ENCODE measurements around the gene SYDE2. TPM values are rescaled to one million over a fixed set of nuclear protein-coding genes. Genes with fewer than 3 reads are reported as not detected.
"Not testable (repeated sequence)": the region's sequence is repeated elsewhere in the genome, so short reads cannot be mapped to it uniquely, and the experiment has no call there.

SYDE2 gene
- total and polyA plus RNA-seq, 2 experiments from 2014 or later: 5.5 to 14.9 TPM

DNA sequence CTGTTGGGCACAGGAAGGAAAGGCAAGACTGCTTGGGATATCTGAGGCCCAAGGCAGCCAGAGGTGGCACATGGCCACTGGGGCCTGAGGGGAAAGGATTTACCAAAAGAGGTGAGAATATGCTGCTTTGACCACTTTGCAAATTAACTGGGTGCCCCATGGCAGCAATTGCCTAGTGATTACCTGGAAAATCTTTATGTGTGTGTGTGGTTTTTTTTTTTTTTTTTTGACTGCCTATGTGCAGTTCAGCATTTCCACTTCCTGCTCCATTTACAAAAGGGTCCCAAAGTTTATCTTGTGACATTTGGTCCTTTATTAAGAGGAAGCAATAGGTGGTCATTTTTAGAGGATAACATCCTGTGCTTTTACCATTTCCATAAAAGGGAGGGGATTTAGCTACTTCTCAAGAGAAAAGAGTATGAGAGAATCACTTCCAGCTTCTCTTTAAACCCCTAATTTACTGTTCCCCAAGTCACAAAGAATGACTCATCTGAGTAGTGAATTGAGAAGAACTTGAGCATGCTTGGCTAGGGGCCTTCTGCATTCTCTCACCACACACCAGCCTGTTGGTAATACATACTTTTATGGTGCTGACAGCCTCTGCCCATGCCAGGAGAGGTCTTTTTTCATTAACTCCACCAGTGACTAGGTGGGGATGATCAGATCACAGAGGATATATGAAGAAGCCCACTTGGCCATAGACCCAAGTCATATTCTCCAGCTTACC lies 52.1 kb downstream of the SYDE2 start:
- no peak for DNase-seq (ENCODE audit: low spot score)
- H3K27me3 ChIP-seq: no peaks in the 10 kb centered on the region
- H3K79me2 ChIP-seq: no peaks in the 10 kb centered on the region
- TF ChIP-seq EZH2 (IDR thresholded peaks at IDR 0.05; ENCODE audit: borderline replicate concordance) (no peak), EZH2phosphoT487 (IDR thresholded peaks at IDR 0.05; ENCODE audit: low read depth, severe bottlenecking, unreplicated experiment) (no peak)
- TF ChIP-seq, protein P1, sequence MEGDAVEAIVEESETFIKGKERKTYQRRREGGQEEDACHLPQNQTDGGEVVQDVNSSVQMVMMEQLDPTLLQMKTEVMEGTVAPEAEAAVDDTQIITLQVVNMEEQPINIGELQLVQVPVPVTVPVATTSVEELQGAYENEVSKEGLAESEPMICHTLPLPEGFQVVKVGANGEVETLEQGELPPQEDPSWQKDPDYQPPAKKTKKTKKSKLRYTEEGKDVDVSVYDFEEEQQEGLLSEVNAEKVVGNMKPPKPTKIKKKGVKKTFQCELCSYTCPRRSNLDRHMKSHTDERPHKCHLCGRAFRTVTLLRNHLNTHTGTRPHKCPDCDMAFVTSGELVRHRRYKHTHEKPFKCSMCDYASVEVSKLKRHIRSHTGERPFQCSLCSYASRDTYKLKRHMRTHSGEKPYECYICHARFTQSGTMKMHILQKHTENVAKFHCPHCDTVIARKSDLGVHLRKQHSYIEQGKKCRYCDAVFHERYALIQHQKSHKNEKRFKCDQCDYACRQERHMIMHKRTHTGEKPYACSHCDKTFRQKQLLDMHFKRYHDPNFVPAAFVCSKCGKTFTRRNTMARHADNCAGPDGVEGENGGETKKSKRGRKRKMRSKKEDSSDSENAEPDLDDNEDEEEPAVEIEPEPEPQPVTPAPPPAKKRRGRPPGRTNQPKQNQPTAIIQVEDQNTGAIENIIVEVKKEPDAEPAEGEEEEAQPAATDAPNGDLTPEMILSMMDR (IDR thresholded peaks at IDR 0.05; ENCODE audit: poor library complexity): no peak
- H3K4me2 ChIP-seq: no peak overlapping the region
- no peaks in the 10 kb centered on the region for H4K20me1 ChIP-seq (ENCODE audit: insufficient read depth, poor library complexity, severe bottlenecking)
- H3K27ac ChIP-seq: no peak overlapping the region
- H3K4me3 ChIP-seq: no peak overlapping the region
- H3K9me2 ChIP-seq (replicated peaks; ENCODE audit: insufficient read depth): no peaks in the 10 kb centered on the region
- no peaks in the 10 kb centered on the region for H3K9me3 ChIP-seq (ENCODE audit: low read depth)
- no peaks in the 10 kb centered on the region for H3K36me3 ChIP-seq (replicated peaks; ENCODE audit: insufficient read depth, low read depth)
- H3K4me1 ChIP-seq (ENCODE audit: insufficient read depth): no peaks in the 10 kb centered on the region
- no peak overlapping the region for H2AFZ ChIP-seq

DNA sequence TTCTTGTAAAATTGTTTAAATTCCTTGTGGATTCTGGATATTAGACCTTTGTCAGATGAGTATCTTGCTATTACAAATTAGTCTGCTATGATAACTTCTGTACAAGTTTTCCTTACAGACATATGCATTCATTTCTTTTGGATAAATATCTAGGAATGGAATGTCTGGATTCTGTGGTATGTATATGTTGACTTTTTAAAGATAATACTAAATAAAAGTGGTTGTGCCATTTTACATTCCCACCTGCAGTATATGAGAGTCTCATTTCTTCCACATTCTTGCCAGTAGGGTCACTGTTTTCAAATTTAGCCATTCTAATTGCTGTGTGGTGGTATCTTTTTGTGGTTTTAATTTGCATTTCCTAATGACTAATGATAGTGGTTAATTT lies 53.9 kb downstream of the SYDE2 start:
- H3K27ac ChIP-seq: no peak overlapping the region
- H3K27me3 ChIP-seq: no peaks in the 10 kb centered on the region
- H3K79me2 ChIP-seq: no peaks in the 10 kb centered on the region
- no peaks in the 10 kb centered on the region for H3K9me3 ChIP-seq (ENCODE audit: low read depth)
- TF ChIP-seq EZH2 (IDR thresholded peaks at IDR 0.05; ENCODE audit: borderline replicate concordance): no peak
- TF ChIP-seq, protein P1 (IDR thresholded peaks at IDR 0.05; ENCODE audit: poor library complexity): peak; percentile 17
- no peak overlapping the region for H3K4me3 ChIP-seq
- no peak overlapping the region for H2AFZ ChIP-seq
- H3K9me2 ChIP-seq (replicated peaks; ENCODE audit: insufficient read depth): no peaks in the 10 kb centered on the region
- no peaks in the 10 kb centered on the region for H4K20me1 ChIP-seq (ENCODE audit: insufficient read depth, poor library complexity, severe bottlenecking)
- H3K4me2 ChIP-seq: no peak overlapping the region
- no peaks in the 10 kb centered on the region for H3K36me3 ChIP-seq (replicated peaks; ENCODE audit: insufficient read depth, low read depth)
- DNase-seq (ENCODE audit: low spot score): no peak
- H3K4me1 ChIP-seq (ENCODE audit: insufficient read depth): no peaks in the 10 kb centered on the region

DNA sequence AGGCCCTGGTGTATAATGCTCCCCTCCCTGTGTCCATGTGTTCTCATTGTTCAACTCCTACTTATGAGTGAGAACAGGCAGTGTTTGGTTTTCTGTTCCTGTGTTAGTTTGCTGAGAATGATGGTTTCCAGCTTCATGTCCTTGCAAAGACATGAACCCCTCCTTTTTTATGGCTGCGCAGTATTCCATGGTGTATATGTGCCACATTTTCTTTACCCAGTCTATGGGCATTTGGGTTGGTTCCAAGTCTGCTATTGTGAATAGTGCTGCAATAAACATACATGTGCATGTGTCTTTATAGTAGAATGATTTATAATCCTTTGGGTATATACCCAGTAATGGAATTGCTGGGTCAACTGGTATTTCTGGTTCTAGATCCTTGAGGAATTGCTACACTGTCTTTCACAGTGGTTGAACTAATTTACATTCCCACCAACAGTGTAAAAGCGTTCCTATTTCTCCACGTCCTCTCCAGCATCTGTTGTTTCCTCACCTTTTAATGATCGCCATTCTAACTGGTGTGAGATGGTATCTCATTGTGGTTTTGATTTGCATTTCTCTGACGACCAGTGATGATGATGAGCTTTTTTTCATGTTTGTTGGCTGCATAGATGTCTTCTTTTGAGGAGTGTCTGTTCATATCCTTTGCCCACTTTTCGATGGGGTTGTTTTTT lies 54.4 kb downstream of the SYDE2 start:
- not testable (repeated sequence) for H3K4me1 ChIP-seq (ENCODE audit: insufficient read depth); H3K27me3 ChIP-seq; H3K79me2 ChIP-seq; DNase-seq (ENCODE audit: low spot score); H4K20me1 ChIP-seq (ENCODE audit: insufficient read depth, poor library complexity, severe bottlenecking); H3K9me3 ChIP-seq (ENCODE audit: low read depth); H2AFZ ChIP-seq; H3K4me3 ChIP-seq; H3K27ac ChIP-seq; H3K36me3 ChIP-seq (replicated peaks; ENCODE audit: insufficient read depth, low read depth); H3K9me2 ChIP-seq (replicated peaks; ENCODE audit: insufficient read depth); H3K4me2 ChIP-seq
- 84% methylated on average over 6 of the region's 6 CpGs for WGBS (ENCODE audit: low lambda C conversion rate, missing lambda C conversion rate)

DNA sequence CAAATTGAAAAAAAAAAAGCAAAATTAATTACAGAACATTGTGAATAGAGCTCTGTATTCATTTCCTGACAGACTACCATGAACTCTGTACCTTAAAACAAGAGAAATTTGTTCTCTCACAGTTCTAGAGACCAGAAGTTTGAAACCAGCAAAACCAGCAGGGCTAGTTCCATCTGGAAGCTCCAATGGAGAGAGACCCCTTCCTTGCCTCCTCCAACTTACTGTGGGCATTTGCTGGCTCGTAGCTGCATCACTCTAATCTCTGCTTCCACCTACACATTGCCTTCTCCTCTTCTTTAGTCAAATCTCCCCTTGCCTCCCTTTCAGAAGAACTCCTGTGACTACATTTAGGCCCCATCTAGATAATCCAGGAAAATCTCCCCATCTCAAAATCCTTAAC lies 56.5 kb downstream of the SYDE2 start:
- no peaks in the 10 kb centered on the region for H3K9me3 ChIP-seq (ENCODE audit: low read depth)
- no peak overlapping the region for H3K4me3 ChIP-seq
- no peak for DNase-seq (ENCODE audit: low spot score)
- no peak overlapping the region for H3K4me2 ChIP-seq
- 44% methylated on average over 1 of the region's 1 CpG for WGBS (ENCODE audit: low lambda C conversion rate, missing lambda C conversion rate)
- no peaks in the 10 kb centered on the region for H3K4me1 ChIP-seq (ENCODE audit: insufficient read depth)
- no peaks in the 10 kb centered on the region for H4K20me1 ChIP-seq (ENCODE audit: insufficient read depth, poor library complexity, severe bottlenecking)
- H3K9me2 ChIP-seq (replicated peaks; ENCODE audit: insufficient read depth): no peaks in the 10 kb centered on the region
- H3K36me3 ChIP-seq (replicated peaks; ENCODE audit: insufficient read depth, low read depth): no peaks in the 10 kb centered on the region
- H3K79me2 ChIP-seq: no peaks in the 10 kb centered on the region
- H3K27ac ChIP-seq: no peak overlapping the region
- H2AFZ ChIP-seq: no peak overlapping the region
- TF ChIP-seq, protein P1 (IDR thresholded peaks at IDR 0.05; ENCODE audit: poor library complexity): no peak
- TF ChIP-seq EZH2 (IDR thresholded peaks at IDR 0.05; ENCODE audit: borderline replicate concordance): no peak
- TF ChIP-seq EZH2phosphoT487 (IDR thresholded peaks at IDR 0.05; ENCODE audit: low read depth, severe bottlenecking, unreplicated experiment): no peak
- no peaks in the 10 kb centered on the region for H3K27me3 ChIP-seq

Measured in hepatocyte (in vitro differentiated cells).